SHP77 treated with DMSO at 0.1 percent for 48 hours (cell line): ENCODE data around the gene LYST.
"Not testable (repeated sequence)": the region's sequence is repeated elsewhere in the genome, so short reads cannot be mapped to it uniquely, and the experiment has no call there.

Experiments used
- DNase-seq: peaks from one replicate; lab custom pipeline; 2025; lab: John Stamatoyannopoulos, UW

LYST gene

DNA sequence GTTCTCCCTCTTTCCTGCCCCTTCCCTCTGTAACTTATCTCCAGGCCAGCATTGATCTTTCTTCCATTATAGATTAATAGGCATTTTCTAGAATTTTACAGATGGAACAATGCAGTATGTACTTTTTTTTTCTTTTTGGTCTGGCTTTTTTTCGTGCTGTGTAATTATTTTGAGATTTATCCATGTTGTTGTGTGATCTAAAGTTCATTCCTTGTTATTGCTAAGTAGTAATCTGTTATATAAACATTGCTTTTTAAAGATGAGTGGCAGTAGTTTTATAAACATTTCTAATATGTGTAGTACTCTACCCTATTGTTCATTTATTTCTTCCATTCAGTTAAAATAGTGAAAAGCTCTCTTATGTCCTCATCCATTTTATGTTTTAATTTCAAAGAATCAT lies 5.9 kb downstream of the LYST start:
- DNase-seq: no peak

DNA sequence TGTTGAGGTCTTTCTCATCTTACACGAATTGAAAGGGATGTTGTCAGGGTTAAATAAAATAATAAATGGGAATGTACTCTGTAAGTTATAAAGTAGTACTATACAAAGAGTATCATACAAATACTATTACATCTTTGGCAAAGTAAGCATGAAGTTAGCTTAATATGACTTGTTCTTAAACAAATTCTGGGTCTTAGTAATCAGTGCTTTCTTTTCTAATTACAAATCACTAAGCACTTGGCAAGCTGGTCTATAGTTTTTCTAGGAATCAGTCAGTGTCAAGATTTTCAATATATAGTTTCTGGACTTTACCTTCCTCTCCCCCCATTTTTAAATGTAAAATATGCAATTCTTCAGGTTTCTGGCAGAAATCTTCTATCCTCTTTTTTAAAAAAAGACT lies 6.9 kb downstream of the LYST start:
- no peak for DNase-seq

DNA sequence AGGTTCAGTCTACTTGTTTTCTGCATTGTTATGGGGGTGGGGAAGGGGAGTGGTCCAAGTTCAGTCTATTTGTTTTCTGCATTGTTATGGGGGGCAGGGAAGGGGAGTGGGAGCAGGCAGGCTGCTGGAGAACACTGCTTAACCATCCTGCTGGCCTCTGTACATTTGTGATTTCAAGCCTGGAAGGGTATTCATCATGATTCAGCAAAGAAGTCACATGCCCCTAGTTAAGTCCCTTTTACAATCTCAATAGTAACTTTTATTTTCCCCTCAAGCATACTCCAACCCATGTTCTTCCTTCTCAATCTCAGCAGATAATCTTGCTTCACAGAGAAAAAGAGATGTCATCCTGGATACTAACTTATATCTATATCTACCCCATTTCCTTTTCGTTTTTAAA lies 7.9 kb downstream of the LYST start:
- no peak for DNase-seq

DNA sequence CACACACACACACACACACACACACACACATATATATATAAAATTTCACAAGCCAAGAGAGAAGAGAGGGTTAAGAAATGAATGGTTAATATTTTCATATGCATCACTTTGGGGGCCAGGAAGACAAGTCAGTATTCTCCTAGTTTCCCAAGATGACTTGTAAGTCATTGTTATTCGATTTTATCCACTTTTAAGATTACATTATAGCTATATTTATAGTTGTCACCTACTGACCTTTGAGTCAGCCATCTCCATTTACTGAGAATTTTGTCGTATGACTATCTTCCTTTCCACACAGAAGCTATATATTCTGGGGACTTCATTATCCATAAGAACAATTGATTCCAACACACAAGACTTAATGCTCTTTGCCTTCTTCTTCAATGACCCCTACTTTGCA lies 8.9 kb downstream of the LYST start:
- DNase-seq: no peak

DNA sequence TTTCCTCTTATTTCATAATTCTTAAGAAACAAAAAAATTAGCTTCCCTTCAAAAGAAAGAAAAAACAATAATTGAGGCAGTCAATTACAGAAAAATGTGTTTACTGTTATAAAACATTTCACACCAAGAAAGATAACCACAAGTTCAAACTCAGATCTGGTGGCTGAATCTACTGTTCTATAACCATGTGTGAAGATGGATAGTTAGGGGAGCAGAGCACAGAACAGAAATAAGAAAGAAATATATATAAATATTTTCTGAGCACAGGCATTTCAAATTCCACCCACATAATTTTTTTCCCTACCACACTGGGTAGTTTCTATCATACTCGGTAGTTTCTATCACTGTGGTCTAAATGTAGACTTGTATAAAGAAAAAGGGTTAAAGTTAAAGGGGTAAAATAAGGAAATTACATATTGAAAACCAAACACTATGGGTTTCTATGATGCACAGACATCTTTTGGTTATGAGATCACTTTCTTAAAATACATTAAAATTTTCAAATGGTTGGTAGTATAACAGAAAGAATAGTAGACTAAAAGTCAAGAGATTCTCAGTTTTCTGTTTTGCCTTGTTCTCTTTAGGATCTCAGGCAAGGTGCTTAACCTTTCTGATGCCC lies 10.8 kb downstream of the LYST start:
- no peak for DNase-seq

DNA sequence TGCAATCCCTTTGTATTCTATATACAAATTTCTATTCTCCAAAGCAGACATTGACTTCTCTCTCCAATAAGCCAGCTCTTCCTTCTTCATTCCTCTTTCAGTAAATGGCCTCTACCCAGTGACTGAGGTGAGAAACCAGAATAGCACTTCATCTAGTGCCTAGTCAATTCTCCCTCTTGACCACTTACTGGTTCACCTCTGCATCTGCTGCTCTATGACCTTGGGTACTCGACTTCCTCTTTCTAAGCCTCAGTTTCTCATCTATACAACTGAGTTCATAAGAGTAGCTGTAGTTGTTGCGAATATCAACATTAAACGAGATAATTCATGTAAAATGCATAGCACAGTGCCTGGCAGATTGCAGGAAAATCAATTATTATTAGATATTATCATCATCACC lies 12.4 kb downstream of the LYST start:
- DNase-seq: no peak

DNA sequence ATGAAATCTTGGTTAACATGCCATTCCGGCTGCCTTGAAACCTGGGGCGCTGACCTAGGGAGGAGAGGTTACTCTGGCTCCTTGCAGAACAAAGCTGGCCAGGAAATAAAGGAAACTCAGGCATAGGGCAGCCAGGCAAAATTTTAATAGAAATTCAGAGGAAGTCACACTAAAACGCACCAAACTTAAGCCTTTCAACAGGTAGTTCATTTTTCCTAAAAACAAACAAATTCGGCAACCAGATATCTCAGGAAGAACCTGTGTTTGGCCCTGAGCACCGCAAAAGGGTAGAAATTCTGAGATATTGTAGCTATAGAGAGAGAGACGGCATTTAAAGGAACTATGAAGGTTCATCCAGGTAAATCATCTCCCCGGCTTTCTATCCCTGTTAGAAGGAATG lies 13.1 kb downstream of the LYST start:
- no peak for DNase-seq

DNA sequence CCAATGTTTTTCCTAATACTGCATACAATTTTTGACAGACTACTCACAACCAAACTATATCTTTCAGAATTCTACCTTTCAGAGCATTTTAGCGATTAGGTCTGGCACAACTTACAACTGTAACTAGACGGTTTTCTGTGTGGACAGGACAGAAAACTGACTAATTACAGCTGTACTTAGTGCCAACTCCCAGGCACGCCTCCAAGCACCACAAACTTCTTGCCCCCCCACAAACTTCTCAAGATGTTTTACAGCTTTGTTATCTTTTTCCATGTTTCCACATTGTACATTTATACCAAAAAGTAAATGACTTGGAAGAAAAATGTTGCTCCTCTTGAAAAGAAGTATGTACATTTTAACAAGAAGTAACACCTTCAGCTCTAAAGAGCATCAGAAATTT lies 13.8 kb downstream of the LYST start:
- no peak for DNase-seq

DNA sequence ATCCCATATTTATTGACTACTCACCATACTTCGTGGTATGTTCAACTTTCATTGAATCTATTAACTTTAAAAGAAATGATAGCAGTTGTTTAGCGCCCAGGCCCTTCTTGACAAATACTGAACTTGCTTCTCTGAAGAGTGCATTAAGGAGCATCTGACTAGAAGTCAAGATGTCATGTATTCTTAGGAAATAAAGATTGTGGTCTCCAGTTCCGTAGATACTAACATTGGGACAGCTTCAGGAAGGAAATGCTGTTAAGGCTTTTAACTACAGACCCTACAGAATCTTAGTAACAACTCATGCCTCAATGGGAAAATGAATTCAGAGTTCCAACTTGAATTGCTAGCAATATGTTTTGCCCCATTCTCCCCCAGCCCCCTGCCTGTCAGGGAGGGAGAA lies 14.8 kb downstream of the LYST start:
- no peak for DNase-seq

DNA sequence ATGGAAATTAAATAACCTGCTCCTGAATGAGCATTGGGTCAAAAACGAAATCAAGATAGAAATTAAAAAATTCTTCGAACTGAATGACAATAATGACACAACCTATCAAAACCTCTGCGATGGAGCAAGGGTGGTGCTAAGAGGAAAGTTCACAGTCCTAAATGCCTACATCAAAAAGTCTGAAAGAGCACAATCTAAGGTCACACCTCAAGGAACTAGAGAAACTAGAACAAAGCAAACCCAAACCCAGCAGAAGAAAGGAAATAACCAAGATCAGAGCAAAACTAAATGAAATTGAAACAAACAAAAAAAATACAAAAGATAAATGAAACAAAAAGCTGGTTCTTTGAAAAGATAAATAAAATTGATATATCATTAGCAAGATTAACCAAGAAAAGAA lies 18.5 kb downstream of the LYST start:
- DNase-seq: not testable (repeated sequence)

DNA sequence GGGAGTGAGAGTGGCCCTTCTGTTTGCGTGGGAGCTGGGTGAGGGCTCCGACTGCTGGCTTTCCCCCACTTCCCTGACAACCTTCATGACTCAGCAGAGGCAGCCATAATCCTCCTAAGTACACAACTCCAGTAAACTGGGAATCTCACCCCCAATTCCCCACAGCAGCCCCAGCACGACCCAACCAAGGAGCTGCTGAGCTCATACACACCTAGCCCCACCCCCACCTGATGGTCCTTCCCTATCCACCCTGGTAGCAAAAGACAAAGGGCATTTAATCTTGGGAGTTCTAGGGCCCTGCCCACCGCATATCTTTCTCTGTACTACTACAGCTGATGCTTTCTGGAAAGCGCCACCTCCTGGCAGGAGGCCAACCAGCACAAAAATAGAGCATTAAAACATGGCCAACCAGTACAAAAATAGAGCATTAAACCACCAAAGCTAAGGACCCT lies 21.0 kb downstream of the LYST start:
- not testable (repeated sequence) for DNase-seq

DNA sequence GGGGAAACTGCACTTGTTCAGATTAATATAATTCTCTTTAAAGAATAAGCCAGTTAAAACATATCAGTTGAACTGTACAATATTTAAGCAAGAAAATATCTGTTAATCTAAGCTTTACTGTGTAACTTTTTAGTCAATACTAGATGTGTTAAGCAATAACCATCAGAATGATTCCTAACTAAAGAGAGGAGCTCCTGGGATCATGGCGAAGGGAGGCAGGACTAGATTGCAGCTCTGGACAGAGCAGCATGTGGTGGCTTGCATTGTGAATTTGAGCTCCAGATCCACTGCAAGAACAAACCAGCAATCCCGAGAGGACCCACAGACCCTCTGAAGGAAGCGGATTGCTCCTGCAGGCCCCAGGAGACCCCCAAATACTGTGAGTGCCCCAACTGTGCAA lies 21.9 kb downstream of the LYST start:
- no peak for DNase-seq

DNA sequence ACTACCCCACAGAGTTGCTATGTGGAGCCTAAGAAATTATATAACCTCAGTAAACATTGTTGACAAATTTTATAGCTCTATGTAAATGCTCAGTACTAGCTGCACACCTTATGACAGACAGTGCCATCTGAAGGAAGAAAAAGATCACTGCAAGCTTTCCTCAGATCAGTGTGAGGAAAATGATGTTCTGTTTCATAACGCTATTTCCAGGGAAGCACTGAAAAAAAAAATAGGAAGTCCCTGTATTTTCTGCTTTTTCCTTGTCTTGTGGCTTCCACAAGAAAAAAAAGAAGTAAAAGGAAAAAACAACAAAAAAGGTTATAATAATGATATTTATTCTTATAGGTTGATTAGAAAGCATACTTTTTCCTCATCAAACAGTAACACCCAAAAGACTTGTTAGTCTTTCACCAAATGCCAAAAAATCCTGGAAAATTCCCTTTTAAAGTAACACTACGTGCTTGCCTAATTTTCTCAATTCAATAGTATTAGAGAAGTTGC lies 23.2 kb downstream of the LYST start:
- peak; percentile 27 for DNase-seq

DNA sequence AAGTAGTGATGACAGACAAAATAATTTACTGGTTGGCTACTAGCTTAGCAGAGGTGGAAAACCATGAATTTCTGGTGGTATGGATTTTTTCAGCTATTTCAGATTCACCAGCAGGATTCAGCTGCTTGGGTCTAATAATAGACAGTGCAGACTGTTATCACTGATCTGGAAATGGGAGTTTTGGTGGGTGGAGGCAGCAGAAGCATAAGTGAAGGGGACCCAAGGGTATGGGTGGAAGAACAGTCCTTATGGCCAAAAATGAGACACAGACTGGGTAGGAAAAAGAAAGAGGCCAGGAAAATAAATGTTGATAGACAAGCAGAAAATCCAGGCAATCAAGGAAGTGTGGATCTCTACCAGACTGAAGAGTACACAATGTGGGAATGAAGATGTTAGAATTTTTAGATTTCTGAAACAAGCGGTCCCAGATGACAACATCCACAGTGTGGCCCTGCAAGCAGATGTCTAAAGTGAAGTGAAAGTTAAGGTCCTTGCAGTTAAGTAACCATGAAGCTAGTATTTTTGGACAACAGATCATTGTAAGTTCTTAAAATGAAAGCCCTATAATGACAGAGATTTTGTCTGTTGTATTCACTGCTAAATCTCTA lies 24.7 kb downstream of the LYST start:
- no peak for DNase-seq

DNA sequence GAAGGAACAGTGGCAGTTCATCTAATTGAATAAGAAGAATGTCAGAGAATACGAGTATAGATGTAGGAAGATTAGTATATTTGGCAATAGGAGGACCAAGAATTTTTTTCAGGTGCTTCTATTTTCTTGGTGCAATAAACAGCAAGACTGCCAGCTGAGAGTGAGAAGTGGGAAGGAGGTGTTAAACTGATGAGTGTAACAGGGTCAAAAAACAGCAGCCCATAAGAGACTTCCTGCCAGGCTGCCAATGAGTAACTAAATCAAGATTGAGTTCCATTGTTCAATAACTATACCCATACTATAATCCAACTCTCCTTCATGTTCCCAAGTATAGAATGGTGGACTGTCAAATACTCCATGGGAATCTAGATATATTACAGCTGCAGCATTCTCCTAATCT lies 28.7 kb downstream of the LYST start:
- no peak for DNase-seq

DNA sequence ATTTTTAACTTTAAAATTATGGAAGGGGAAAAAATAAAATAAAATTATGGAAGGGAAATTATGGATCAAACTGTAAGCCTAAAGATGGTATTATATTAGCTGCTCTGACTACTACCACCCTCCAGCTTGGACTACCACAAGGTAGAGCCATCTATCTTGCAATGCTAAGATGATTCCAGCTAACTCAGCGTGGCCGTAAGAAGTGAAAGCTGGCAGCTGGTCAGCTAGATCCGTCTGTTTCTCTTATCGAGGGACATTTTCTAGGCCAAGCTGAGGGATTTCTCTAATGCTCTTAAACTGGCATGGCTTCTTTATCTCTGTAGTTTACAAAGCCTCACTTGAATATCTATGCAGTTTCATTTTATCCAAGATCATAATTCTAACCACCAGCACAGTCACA lies 31.5 kb downstream of the LYST start:
- no peak for DNase-seq

DNA sequence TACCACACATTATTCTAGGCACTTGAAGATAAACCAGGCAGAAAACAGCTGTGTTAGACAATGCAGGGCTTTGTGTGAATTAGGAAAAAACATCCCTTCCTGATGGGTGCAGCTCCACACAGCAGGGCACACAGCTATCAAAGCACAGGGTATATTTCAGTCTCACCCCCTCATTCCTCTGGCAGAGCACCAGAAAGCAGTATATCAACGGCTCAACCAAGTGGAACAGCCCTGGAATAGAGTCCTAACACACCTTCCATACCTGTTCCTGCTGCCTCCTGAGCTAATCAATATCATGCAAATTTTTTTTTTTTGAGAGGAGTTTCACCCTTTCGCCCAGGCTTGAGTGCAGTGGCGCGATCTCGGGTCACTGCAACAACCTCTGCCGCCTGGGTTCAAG lies 32.1 kb downstream of the LYST start:
- no peak for DNase-seq

DNA sequence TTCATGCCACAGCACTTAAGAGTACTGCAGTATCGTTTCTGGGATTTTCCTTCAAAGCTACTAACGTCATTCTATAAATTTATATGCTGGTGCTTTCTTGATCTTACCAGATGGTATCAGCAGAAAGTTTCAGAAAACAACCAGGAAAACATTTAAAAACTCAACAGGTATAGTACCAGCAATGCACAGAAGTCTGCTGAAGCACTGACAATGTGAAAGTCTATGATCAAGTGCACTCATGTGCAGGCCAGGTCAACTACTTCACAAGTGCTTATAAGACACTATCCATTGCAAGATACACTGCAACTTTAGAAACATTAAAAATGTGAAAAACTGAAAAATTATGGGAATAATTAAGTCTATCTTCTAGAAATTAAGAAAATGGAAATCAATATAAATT lies 34.7 kb downstream of the LYST start:
- DNase-seq: no peak

DNA sequence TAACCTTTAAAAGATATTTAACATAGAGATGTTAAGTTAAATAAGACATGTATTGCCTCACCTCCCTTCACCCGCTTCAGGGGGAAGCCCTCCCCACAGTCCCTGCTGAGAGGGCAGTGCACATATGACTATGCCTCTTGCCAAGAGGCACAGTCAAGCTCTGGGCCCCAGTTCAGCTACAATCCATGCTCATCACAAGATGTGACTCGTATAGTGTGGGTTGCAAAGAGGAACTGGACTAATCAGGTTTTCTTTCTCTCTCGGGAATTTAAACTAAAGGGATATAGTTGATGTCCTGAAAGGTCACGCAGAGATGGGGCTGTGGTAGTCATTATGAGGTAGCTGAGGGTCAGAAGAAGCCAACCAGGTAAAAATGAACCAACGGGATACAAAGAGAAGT lies 35.6 kb downstream of the LYST start:
- no peak for DNase-seq

DNA sequence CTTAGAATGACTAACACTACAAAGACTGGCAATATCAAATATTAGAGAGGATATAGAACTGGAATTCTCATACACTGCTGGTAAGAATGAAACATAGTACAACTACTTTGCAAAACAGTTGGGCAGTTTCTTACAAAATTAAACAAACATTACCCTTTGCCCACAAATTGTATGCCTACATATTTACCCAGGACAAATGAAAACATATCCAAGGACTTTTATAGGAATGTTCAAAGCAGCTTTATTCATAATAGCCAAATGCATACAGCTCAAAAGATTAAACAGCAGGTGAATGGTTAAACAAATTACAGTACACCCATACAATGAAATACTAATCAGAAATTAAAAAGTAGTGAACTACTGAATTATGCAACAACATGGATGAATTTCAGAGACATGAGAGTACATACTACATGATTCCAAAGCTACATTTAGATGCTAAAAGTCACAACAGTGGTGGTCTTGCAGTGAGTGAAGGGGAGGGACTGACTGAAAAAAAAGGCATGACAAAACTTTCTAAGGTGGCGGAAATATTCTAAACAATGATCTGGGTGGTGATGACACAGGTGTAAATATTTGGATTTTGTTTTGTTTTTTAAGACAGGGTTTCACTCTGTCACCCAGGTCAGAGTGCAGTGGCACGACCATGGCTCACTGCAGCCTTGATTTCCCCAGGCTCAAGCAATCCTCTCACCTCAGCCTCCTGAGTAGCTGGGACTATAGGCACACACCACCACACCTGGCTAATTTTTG lies 40.4 kb downstream of the LYST start:
- no peak for DNase-seq

DNA sequence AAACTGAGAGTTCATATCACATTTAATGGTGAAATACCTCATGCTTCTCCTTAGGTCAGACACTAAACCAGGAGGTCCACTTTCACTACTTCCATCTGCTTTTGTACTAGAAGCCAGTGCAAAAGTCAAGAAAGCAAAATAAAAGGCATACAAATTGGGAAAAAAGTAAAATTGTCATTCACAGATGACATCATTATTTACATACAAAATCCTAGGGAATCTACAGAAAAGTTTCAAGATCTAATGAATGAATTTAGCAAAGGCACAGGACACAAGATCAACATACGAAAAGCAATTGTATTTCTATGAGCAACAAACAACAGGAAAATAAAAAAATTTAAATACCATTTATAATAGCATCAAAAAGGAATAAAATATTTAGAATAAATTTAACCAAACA lies 41.5 kb downstream of the LYST start:
- DNase-seq: no peak

DNA sequence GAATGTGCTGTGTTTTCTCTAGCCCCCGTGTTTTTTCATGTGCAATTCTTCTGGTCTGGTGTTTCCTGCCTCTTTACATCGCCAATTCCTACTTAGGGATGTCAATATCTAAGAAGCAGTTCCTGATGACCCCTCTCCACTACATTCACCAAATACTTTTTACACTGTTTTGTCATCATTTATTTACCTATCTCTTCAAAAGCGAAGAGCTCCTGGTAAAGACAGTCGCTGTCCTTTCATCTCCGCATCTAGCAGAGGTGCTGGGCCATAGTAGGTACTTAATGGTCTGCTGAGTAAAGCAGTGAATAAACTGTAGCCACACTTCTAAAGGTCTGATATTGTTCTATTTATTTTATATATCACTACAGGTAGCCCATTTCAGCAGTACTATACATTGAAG lies 43.0 kb downstream of the LYST start:
- no peak for DNase-seq

DNA sequence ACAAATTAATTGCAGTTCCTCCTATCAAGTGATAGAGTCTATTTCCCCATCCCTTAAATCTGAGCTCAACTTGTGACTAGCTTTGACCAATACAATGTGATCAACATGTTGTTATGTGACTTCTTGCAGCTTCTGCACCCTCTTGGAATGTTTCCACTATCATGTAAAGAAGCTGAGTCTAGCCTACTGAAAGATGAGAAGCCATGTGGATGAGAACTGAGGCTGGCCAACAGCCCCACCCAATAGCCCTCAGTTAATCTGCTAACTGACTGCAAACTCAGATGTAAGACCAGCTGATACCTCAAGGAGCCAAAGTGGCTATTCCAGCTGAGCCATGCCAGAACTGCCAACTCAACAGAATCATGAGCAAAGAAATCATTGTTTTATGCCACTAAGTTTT lies 44.0 kb downstream of the LYST start:
- no peak for DNase-seq
